H1 (cell line): ENCODE data around the gene ARHGAP25. TPM values are rescaled to one million over a fixed set of nuclear protein-coding genes. Genes with fewer than 3 reads are reported as not detected.

Source experiments
- CTCF ChIA-PET: fragments of 300-600 bp; sonication (Branson Sonifier 250); formaldehyde crosslinking; loops from one replicate; lab custom pipeline; 2021; ENCODE audit not compliant: partially characterized antibody; lab: Charles Lee
- POLR2A ChIA-PET: fragments of 300-600 bp; sonication (Branson Sonifier 250); formaldehyde crosslinking; loops from one replicate; lab custom pipeline; 2021; ENCODE audit warnings: inconsistent platforms; ENCODE audit not compliant: partially characterized antibody; lab: Charles Lee
- DNase-seq, 2 experiments: peaks; one replicate each; pipeline versions ENCODE4 v3.0.0 to v3.0.0-alpha.2; 2010 to 2022; ENCODE audit warnings: low spot score in 2 of 2, low read depth in 1 of 2, mixed read lengths in 1 of 2
- FAIRE-seq: peaks from 2 replicates; lab custom pipeline; 2011; peaks lifted over from hg19 to GRCh38; lab: Jason Lieb, UNC
- H2AFZ ChIP-seq: 2 replicates; pipeline ENCODE4 v1.8.1; 2012; ENCODE audit warnings: low read length, inconsistent platforms
- H2AK5ac ChIP-seq: 2 replicates; pipeline ENCODE4 v1.6.1; 2013; ENCODE audit warnings: low read depth, low read length
- H2BK120ac ChIP-seq: replicated peaks from 2 replicates; pipeline ENCODE3; 2013; ENCODE audit warnings: low read depth, low read length, inconsistent platforms
- H2BK12ac ChIP-seq: 2 replicates; pipeline ENCODE4 v1.6.1; 2013; ENCODE audit warnings: low read depth, low read length
- H2BK15ac ChIP-seq: 2 replicates; pipeline ENCODE4 v1.6.1; 2013; ENCODE audit warnings: low read length
- H2BK20ac ChIP-seq: 2 replicates; pipeline ENCODE4 v1.6.1; 2013; ENCODE audit warnings: low read length
- H2BK5ac ChIP-seq: 2 replicates; pipeline ENCODE4 v1.6.1; 2013; ENCODE audit warnings: low read depth, low read length
- H3K14ac ChIP-seq: 2 replicates; pipeline ENCODE4 v1.6.1; 2013; ENCODE audit warnings: inconsistent platforms; ENCODE audit not compliant: insufficient read length
- H3K18ac ChIP-seq: 2 replicates; pipeline ENCODE4 v1.6.1; 2013; ENCODE audit warnings: low read length; ENCODE audit errors: extremely low read depth
- H3K23ac ChIP-seq: 2 replicates; pipeline ENCODE4 v1.6.1; 2013; ENCODE audit warnings: inconsistent platforms; ENCODE audit not compliant: insufficient read length
- H3K23me2 ChIP-seq: 2 replicates; pipeline ENCODE4 v1.6.1; 2013; ENCODE audit warnings: low read depth, low read length
- H3K27ac ChIP-seq: 2 replicates; pipeline ENCODE4 v1.6.1; 2011; ENCODE audit warnings: low read depth, low read length, inconsistent platforms
- H3K27me3 ChIP-seq, 4 experiments: replicated peaks in 1 of 4; 1 replicate in 1 of 4; 2 replicates in 3 of 4; pipeline versions ENCODE4 v1.6.1 to v1.8.1; 2011 to 2013; ENCODE audit warnings: low read length in 3 of 4, mild to moderate bottlenecking in 3 of 4, inconsistent platforms in 2 of 4, mixed read lengths in 2 of 4, moderate library complexity in 1 of 4; ENCODE audit not compliant: control insufficient read depth in 3 of 4, insufficient read depth in 3 of 4; ENCODE audit errors: extremely low read depth in 1 of 4
- H3K36me3 ChIP-seq, 4 experiments: 2 replicates each; pipeline versions ENCODE4 v1.6.1 to v1.8.1; 2011 to 2013; ENCODE audit warnings: mild to moderate bottlenecking in 4 of 4, low read length in 3 of 4, moderate library complexity in 2 of 4, control low read depth in 1 of 4, inconsistent platforms in 1 of 4; ENCODE audit not compliant: insufficient read depth in 4 of 4, control insufficient read depth in 2 of 4
- H3K4ac ChIP-seq: replicated peaks from 2 replicates; pipeline ENCODE3; 2013; ENCODE audit warnings: low read length, low read depth, mixed read lengths, inconsistent platforms; ENCODE audit not compliant: insufficient read length
- H3K4me1 ChIP-seq, 4 experiments: replicated peaks in 1 of 4; 1 replicate in 1 of 4; 2 replicates in 3 of 4; pipeline versions ENCODE4 v1.6.1 to v1.8.1; 2011 to 2013; ENCODE audit warnings: low read length in 3 of 4, inconsistent platforms in 2 of 4, mixed read lengths in 1 of 4; ENCODE audit not compliant: insufficient read depth in 4 of 4, control insufficient read depth in 3 of 4
- H3K4me2 ChIP-seq, 2 experiments: 2 replicates each; pipeline versions ENCODE4 v1.6.1 to v1.8.1; 2011 to 2013; ENCODE audit warnings: low read depth in 2 of 2, low read length in 2 of 2, control low read depth in 1 of 2, inconsistent platforms in 1 of 2, mild to moderate bottlenecking in 1 of 2; ENCODE audit not compliant: insufficient read depth in 1 of 2
- H3K4me3 ChIP-seq, 4 experiments: fragments of 200-600, 300-600 bp in 1 of 4; sonication (generic), shearing (Covaris generic), sonication (Bioruptor Twin) in 1 of 4; 2 replicates each; pipeline versions ENCODE4 v1.5.1 to v1.8.1; 2011 to 2016; ENCODE audit warnings: low read length in 4 of 4, low read depth in 3 of 4, control low read depth in 2 of 4, inconsistent platforms in 2 of 4, mild to moderate bottlenecking in 2 of 4, mixed read lengths in 1 of 4, moderate library complexity in 1 of 4; ENCODE audit not compliant: insufficient read depth in 2 of 4; ENCODE audit errors: extremely low read depth in 1 of 4
- H3K56ac ChIP-seq: replicated peaks from 2 replicates; pipeline ENCODE3; 2013; ENCODE audit warnings: low read depth, mild to moderate bottlenecking, mixed read lengths, low read length, inconsistent platforms; ENCODE audit not compliant: insufficient read length
- H3K79me1 ChIP-seq: 2 replicates; pipeline ENCODE4 v1.6.1; 2013; ENCODE audit warnings: low read depth, low read length, control low read depth
- H3K79me2 ChIP-seq, 2 experiments: 2 replicates each; pipeline versions ENCODE4 v1.6.1 to v1.8.1; 2012 to 2013; ENCODE audit warnings: low read length in 2 of 2, mild to moderate bottlenecking in 2 of 2, inconsistent platforms in 1 of 2; ENCODE audit not compliant: insufficient read depth in 2 of 2, control insufficient read depth in 1 of 2
- H3K9ac ChIP-seq, 4 experiments: replicated peaks in 1 of 4; 1 replicate in 1 of 4; 2 replicates in 3 of 4; pipeline versions ENCODE4 v1.6.1 to v1.8.1; 2011 to 2013; ENCODE audit warnings: low read depth in 3 of 4, low read length in 3 of 4, control low read depth in 2 of 4, mild to moderate bottlenecking in 2 of 4, moderate library complexity in 2 of 4, inconsistent platforms in 1 of 4; ENCODE audit errors: extremely low read depth in 1 of 4
- H3K9me3 ChIP-seq, 2 experiments: 2 replicates each; pipeline versions ENCODE4 v1.6.1 to v1.8.1; 2012 to 2013; ENCODE audit warnings: mild to moderate bottlenecking in 2 of 2, moderate library complexity in 2 of 2, control low read depth in 1 of 2, inconsistent platforms in 1 of 2, low read depth in 1 of 2, low read length in 1 of 2, mixed read lengths in 1 of 2; ENCODE audit not compliant: insufficient read depth in 2 of 2
- H4K20me1 ChIP-seq, 2 experiments: replicated peaks in 1 of 2; 2 replicates each; pipeline versions ENCODE3 to v1.8.1; 2011 to 2013; ENCODE audit warnings: inconsistent platforms in 2 of 2, low read length in 2 of 2, mild to moderate bottlenecking in 1 of 2; ENCODE audit not compliant: insufficient read depth in 2 of 2, control insufficient read depth in 1 of 2
- H4K5ac ChIP-seq: 2 replicates; pipeline ENCODE4 v1.6.1; 2013; ENCODE audit warnings: low read length, low read depth, mixed read lengths, inconsistent platforms; ENCODE audit not compliant: insufficient read length
- H4K8ac ChIP-seq: 2 replicates; pipeline ENCODE4 v1.8.0; 2013; ENCODE audit warnings: mild to moderate bottlenecking, moderate library complexity, low read length, inconsistent platforms; ENCODE audit not compliant: insufficient read depth; ENCODE audit errors: extremely low read depth
- H4K91ac ChIP-seq: replicated peaks from 2 replicates; pipeline ENCODE3; 2013; ENCODE audit warnings: low read length, mixed read lengths, inconsistent platforms; ENCODE audit not compliant: insufficient read length
- BRCA1 ChIP-seq: IDR thresholded peaks from 2 replicates; pipeline ENCODE4 v1.6.1; 2012; ENCODE audit warnings: low read depth, low read length, improper control_type of control experiment
- CBX5 ChIP-seq: fragments of 300-800, 300-1000 bp; sonication (generic); IDR thresholded peaks from 2 replicates; pipeline ENCODE4 v1.7.1; 2016; ENCODE audit warnings: antibody characterized with exemption, low read length, low read depth
- CBX8 ChIP-seq: fragments of 300-800, 300-1000 bp; sonication (generic); IDR thresholded peaks from 2 replicates; pipeline ENCODE4 v1.7.1; 2016; ENCODE audit warnings: low read depth, low read length, borderline replicate concordance
- CEBPB ChIP-seq: IDR thresholded peaks from 2 replicates; pipeline ENCODE4 v1.6.1; 2012; ENCODE audit warnings: low read depth, low read length
- CREB1 ChIP-seq: IDR thresholded peaks from 2 replicates; pipeline ENCODE4 v1.6.1; 2012; ENCODE audit warnings: inconsistent platforms
- EP300 ChIP-seq, 2 experiments: IDR thresholded peaks; 1 replicate in 1 of 2; 2 replicates in 1 of 2; pipeline ENCODE4 v1.6.1; 2011 to 2012; ENCODE audit warnings: low read depth in 2 of 2, low read length in 2 of 2, mild to moderate bottlenecking in 2 of 2, borderline replicate concordance in 1 of 2, inconsistent platforms in 1 of 2, moderate library complexity in 1 of 2
- FOSL1 ChIP-seq: IDR thresholded peaks from 2 replicates; pipeline ENCODE4 v1.6.1; 2011; ENCODE audit warnings: mild to moderate bottlenecking, low read depth, low read length, moderate library complexity; ENCODE audit not compliant: insufficient read depth
- HDAC6 ChIP-seq: IDR thresholded peaks from one replicate; pipeline ENCODE4 v1.7.1; 2012; ENCODE audit warnings: low read depth, mild to moderate bottlenecking, inconsistent platforms, low read length, moderate library complexity
- JUN ChIP-seq: IDR thresholded peaks from 2 replicates; pipeline ENCODE4 v1.6.1; 2011; ENCODE audit warnings: low read depth, mild to moderate bottlenecking, improper control_type of control experiment, low read length
- PHF8 ChIP-seq: fragments of 200-600 bp; sonication (generic); conservative IDR thresholded peaks from 2 replicates; pipeline ENCODE4 v1.7.1; 2012; ENCODE audit warnings: low read depth, mild to moderate bottlenecking, inconsistent platforms, low read length, moderate library complexity
- POU5F1 ChIP-seq: IDR thresholded peaks from 2 replicates; pipeline ENCODE4 v1.6.1; 2011; ENCODE audit warnings: low read depth, mild to moderate bottlenecking, low read length, moderate library complexity
- RBBP5 ChIP-seq: IDR thresholded peaks from 2 replicates; pipeline ENCODE4 v1.7.1; 2012; ENCODE audit warnings: low read depth, mild to moderate bottlenecking, inconsistent platforms, low read length, moderate library complexity, borderline replicate concordance
- SIN3A ChIP-seq, 2 experiments: IDR thresholded peaks in 1 of 2; conservative IDR thresholded peaks in 1 of 2; 2 replicates each; pipeline ENCODE4 v1.6.1; 2011 to 2012; ENCODE audit warnings: low read length in 2 of 2, improper control_type of control experiment in 1 of 2, low read depth in 1 of 2, mild to moderate bottlenecking in 1 of 2
- SIRT6 ChIP-seq: IDR thresholded peaks from one replicate; pipeline ENCODE4 v1.7.1; 2012; ENCODE audit warnings: low read length, inconsistent platforms
- TAF1 ChIP-seq: IDR thresholded peaks from 2 replicates; pipeline ENCODE4 v1.6.1; 2011; ENCODE audit warnings: mild to moderate bottlenecking, low read depth, low read length
- WGBS, 2 experiments: shearing (Covaris generic) in 1 of 2; methylation state at CpG; one replicate each; pipeline versions ENCODE4 v1.1.6 to v1.1.7; 2013 to 2015; ENCODE audit warnings: low lambda C conversion rate in 2 of 2, mixed read lengths in 2 of 2, inconsistent platforms in 1 of 2, low coverage in 1 of 2, missing lambda C conversion rate in 1 of 2; ENCODE audit not compliant: insufficient replicate concordance in 2 of 2, insufficient coverage in 1 of 2, insufficient read length in 1 of 2; ENCODE audit errors: extremely low coverage in 1 of 2, missing lambda C conversion rate in 1 of 2; 5-methylcytosine and 5-hydroxymethylcytosine counted together
- polyA plus RNA-seq, 7 experiments: library from polyadenylated mRNA; depleted of rRNA in 3 of 7; stranded (reverse) in 5 of 7; unstranded in 2 of 7; fragments of >200 nt in 5 of 7; fragments of 200-250 nt in 2 of 7; gene quantifications; 1 replicate in 5 of 7; 2 replicates in 1 of 7; 4 replicates in 1 of 7; pipeline versions ENCODE4 v1.2.1 to v1.2.3, GENCODE V29; 2011 to 2013; ENCODE audit warnings: missing spikeins in 2 of 7, mixed read lengths in 2 of 7
- total RNA-seq: library from RNA; stranded (reverse); fragmentation: NEBNext Ultra II Directional; extraction: Animal tissue kit (Norgen Biotek cat#: 25700); gene quantifications from 2 replicates; pipeline ENCODE4 v1.2.1, GENCODE V29; 2021

Gene ARHGAP25
- total and polyA plus RNA-seq, 2 of the 8 experiments (the other 6 are each of a cell fraction or from before 2014, with no cell fraction given), result 1.00 to 1.2 TPM

- no peak overlapping the region for H4K8ac ChIP-seq
- H4K20me1 ChIP-seq, result no peaks in the 10 kb centered on the region
- H3K23me2 ChIP-seq, result no peaks in the 10 kb centered on the region
- no peak overlapping the region for H3K23ac ChIP-seq
- no peak overlapping the region for H3K56ac ChIP-seq
- peaks cover 0 to 16% (median 4%) of the 10 kb centered on the region in 4 experiments; a peak in 3 of 7 replicates for H3K4me1 ChIP-seq
- H2BK12ac ChIP-seq, result no peak overlapping the region
- no peaks in the 10 kb centered on the region for H3K79me2 ChIP-seq
- DNase-seq (no peak), FAIRE-seq (no peak)
- H2BK20ac ChIP-seq, result peak overlapping the region; percentile 38
- no peak overlapping the region for H3K4me3 ChIP-seq
- H2BK15ac ChIP-seq, result no peak overlapping the region
- no peaks in the 10 kb centered on the region for H3K27me3 ChIP-seq
- POLR2A ChIA-PET, result no interaction called here
- no peak overlapping the region for H2BK5ac ChIP-seq
- H3K9ac ChIP-seq, result no peak overlapping the region
- no peak overlapping the region for H2BK120ac ChIP-seq
- H3K18ac ChIP-seq, result no peak overlapping the region
- H3K9me3 ChIP-seq, result peaks cover 4 to 5% of the 10 kb centered on the region in 2 experiments; a peak in 3 of 4 replicates
- no peak overlapping the region for H3K4me2 ChIP-seq
- no peak overlapping the region for H3K14ac ChIP-seq
- no peaks in the 10 kb centered on the region for H3K79me1 ChIP-seq
- H2AFZ ChIP-seq, result no peak overlapping the region
- H4K91ac ChIP-seq, result peak overlapping the region; percentile 25
- CTCF ChIA-PET, result interaction anchor here (0.7 to 1.3 kb wide), 3 partner anchors 30 to 231 kb away, joined by 3 read pairs; no protein-coding TSS in a partner anchor
- H4K5ac ChIP-seq, result no peak overlapping the region
- H3K27ac ChIP-seq, result no peak overlapping the region
- H3K4ac ChIP-seq, result no peak overlapping the region
- no peaks in the 10 kb centered on the region; a peak in 2 of 8 replicates for H3K36me3 ChIP-seq
- WGBS, 2 experiments, result 90% methylated on average over 1 of the region's 1 CpG; no CpG with 5 or more reads in 1 of the 2 experiments
- H2AK5ac ChIP-seq, result no peak overlapping the region
- TF ChIP-seq CEBPB, result no peak
- TF ChIP-seq FOSL1, result no peak
- no peak for TF ChIP-seq CREB1
- TF ChIP-seq JUN, result no peak
- TF ChIP-seq SIN3A (conservative IDR thresholded peaks at IDR 0.05 in 1 of 2, IDR thresholded peaks at IDR 0.05 in 1 of 2; ENCODE audit: low read depth in 1 of 2, low read length in 2 of 2), result no peak
- no peak for TF ChIP-seq PHF8
- TF ChIP-seq POU5F1, result no peak
- no peak for TF ChIP-seq HDAC6
- no peak for TF ChIP-seq EP300 (IDR thresholded peaks at IDR 0.05; ENCODE audit: borderline replicate concordance in 1 of 2, low read depth in 2 of 2, low read length in 2 of 2)
- no peak for TF ChIP-seq CBX8
- TF ChIP-seq TAF1, result no peak
- TF ChIP-seq BRCA1, result no peak
- no peak for TF ChIP-seq RBBP5
- TF ChIP-seq SIRT6, result no peak
- TF ChIP-seq CBX5, result no peak
Measured at GRCh38 chr2:68692511-68692910, 42.1 kb upstream of the ARHGAP25 start.
